Measurements from ENCODE around the gene PTPN9. TPM values are rescaled to one million over a fixed set of nuclear protein-coding genes. Genes with fewer than 3 reads are reported as not detected.

PTPN9 gene
- total and polyA plus RNA-seq, 2 donors (not counting 1 experiment from before 2014, with no cell fraction given): 11.8 to 15.5 TPM

DNA sequence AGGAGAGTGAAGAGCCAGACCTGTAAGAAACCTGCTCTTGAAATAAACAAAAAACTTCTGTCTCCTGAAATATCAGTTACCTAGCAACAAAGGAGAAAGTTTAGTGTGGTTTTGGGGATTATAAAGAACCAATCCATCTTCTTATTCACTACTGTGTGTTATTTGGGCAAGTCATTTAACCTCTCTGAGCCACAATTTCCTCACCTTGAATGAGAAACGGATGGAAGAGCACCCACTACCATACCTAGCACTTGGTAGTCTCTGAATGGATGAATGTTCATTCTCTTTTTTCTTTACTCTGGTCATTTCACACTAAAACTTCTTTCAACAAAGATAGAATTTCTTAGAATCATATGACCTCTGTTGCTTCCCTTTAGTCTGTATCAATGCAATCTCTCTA is 45.2 kb downstream of the PTPN9 start:
- no peak overlapping the region for H3K27ac Mint-ChIP-seq
- no peak for DNase-seq
- TF ChIP-seq EZH2 (IDR thresholded peaks at IDR 0.05; ENCODE audit: borderline replicate concordance, insufficient read depth, low read depth, low read length, poor library complexity, severe bottlenecking): no peak
- TF ChIP-seq CTCF (IDR thresholded peaks at IDR 0.05): no peak

GRCh38 chr15:75532413-75533250 is 46.5 kb downstream of the PTPN9 start:
- Histone ChIP-seq H3K27ac (ENCODE audit: low read length in 2 of 2) (no peak overlapping the region), H3K9me3 (ENCODE audit: control extremely low read depth in 1 of 3, control insufficient read depth in 2 of 3, insufficient read depth in 1 of 3, low read length in 2 of 3) (no peaks in the 10 kb centered on the region), H3K4me2 (replicated peaks; ENCODE audit: low read depth, low read length, poor library complexity, severe bottlenecking) (no peak overlapping the region), H3K27me3 (replicated peaks in 1 of 4; ENCODE audit: control extremely low read depth in 1 of 4, control insufficient read depth in 3 of 4, insufficient read depth in 4 of 4, low read length in 3 of 4) (no peaks in the 10 kb centered on the region), H4K20me1 (ENCODE audit: control insufficient read depth, insufficient read depth, low read length, poor library complexity, severe bottlenecking) (peaks cover 5% of the 10 kb centered on the region), H3K4me3 (ENCODE audit: control extremely low read depth in 1 of 5, extremely low read depth in 1 of 5, insufficient read depth in 1 of 5, low read depth in 2 of 5, low read length in 4 of 5) (no peak overlapping the region), H3K4me1 (ENCODE audit: control insufficient read depth in 2 of 2, insufficient read depth in 2 of 2, low read length in 2 of 2) (no peaks in the 10 kb centered on the region), H3K9ac (ENCODE audit: low read length) (no peak overlapping the region), H3K79me2 (ENCODE audit: control insufficient read depth, insufficient read depth, low read length) (peaks cover 10% of the 10 kb centered on the region), H2AFZ (ENCODE audit: insufficient read depth, low read depth, low read length, poor library complexity, severe bottlenecking) (no peak overlapping the region), H3K36me3 (replicated peaks in 1 of 2; ENCODE audit: control extremely low read depth in 1 of 2, control insufficient read depth in 1 of 2, extremely low read depth in 1 of 2, insufficient read depth in 2 of 2, low read length in 1 of 2) (peaks cover 0 to 3% of the 10 kb centered on the region in 2 experiments)
- no peak overlapping the region for H3K4me3 Mint-ChIP-seq
- no peaks in the 10 kb centered on the region for H3K9me3 Mint-ChIP-seq (ENCODE audit: insufficient read depth)
- TF ChIP-seq EZH2 (IDR thresholded peaks at IDR 0.05; ENCODE audit: borderline replicate concordance, insufficient read depth, low read depth, low read length, poor library complexity, severe bottlenecking) (no peak), CTCF (IDR thresholded peaks at IDR 0.05) (no peak)
- ChIA-PET CTCF (interaction anchor here (0.7 to 2.1 kb wide), 3 partner anchors 45 to 255 kb away, joined by 3 to 5 read pairs (median 3); no protein-coding TSS in a partner anchor), POLR2A (no interaction called here)
- intact Hi-C loops (cut with micrococcal nuclease): no loop called here
- ATAC-seq (ENCODE audit: low read depth) (no peak), DNase-seq (peak; percentile 15)
- no peak overlapping the region for H3K27ac Mint-ChIP-seq
- H3K4me1 Mint-ChIP-seq: peaks cover 8% of the 10 kb centered on the region
- no CpG with 5 or more reads among the region's 1 CpG for WGBS (ENCODE audit: insufficient coverage)
- no peaks in the 10 kb centered on the region for H3K27me3 Mint-ChIP-seq

More for the DNA sequence above, 45.2 kb downstream of the PTPN9 start:
- H3K79me2 ChIP-seq (ENCODE audit: control insufficient read depth, insufficient read depth, low read length): peaks cover 20% of the 10 kb centered on the region
- no peak overlapping the region for H3K4me3 ChIP-seq (ENCODE audit: control extremely low read depth in 1 of 5, extremely low read depth in 1 of 5, insufficient read depth in 1 of 5, low read depth in 2 of 5, low read length in 4 of 5)
- 80% methylated on average over 1 of the region's 1 CpG for WGBS (ENCODE audit: insufficient coverage)
- no peaks in the 10 kb centered on the region for H3K27me3 ChIP-seq (replicated peaks in 1 of 4; ENCODE audit: control extremely low read depth in 1 of 4, control insufficient read depth in 3 of 4, insufficient read depth in 4 of 4, low read length in 3 of 4)
- peaks cover 5% of the 10 kb centered on the region for H4K20me1 ChIP-seq (ENCODE audit: control insufficient read depth, insufficient read depth, low read length, poor library complexity, severe bottlenecking)
- H3K27ac ChIP-seq (ENCODE audit: low read length in 2 of 2): no peak overlapping the region
- ChIA-PET POLR2A (no interaction called here), CTCF (interaction anchor here (2.1 kb wide), 1 partner anchor 153 kb away, joined by 5 read pairs; no protein-coding TSS in a partner anchor)
- peaks cover 0 to 3% of the 10 kb centered on the region in 2 experiments for H3K36me3 ChIP-seq (replicated peaks in 1 of 2; ENCODE audit: control extremely low read depth in 1 of 2, control insufficient read depth in 1 of 2, extremely low read depth in 1 of 2, insufficient read depth in 2 of 2, low read length in 1 of 2)
- H2AFZ ChIP-seq (ENCODE audit: insufficient read depth, low read depth, low read length, poor library complexity, severe bottlenecking): no peak overlapping the region
- no peaks in the 10 kb centered on the region for H3K27me3 Mint-ChIP-seq
- no peak overlapping the region for H3K4me3 Mint-ChIP-seq
- peaks cover 8% of the 10 kb centered on the region for H3K4me1 Mint-ChIP-seq
- no peak overlapping the region for H3K9ac ChIP-seq (ENCODE audit: low read length)
- H3K4me2 ChIP-seq (replicated peaks; ENCODE audit: low read depth, low read length, poor library complexity, severe bottlenecking): no peak overlapping the region
- no peaks in the 10 kb centered on the region for H3K4me1 ChIP-seq (ENCODE audit: control insufficient read depth in 2 of 2, insufficient read depth in 2 of 2, low read length in 2 of 2)
- H3K9me3 ChIP-seq (ENCODE audit: control extremely low read depth in 1 of 3, control insufficient read depth in 2 of 3, insufficient read depth in 1 of 3, low read length in 2 of 3): no peaks in the 10 kb centered on the region
- intact Hi-C loops (cut with micrococcal nuclease): no loop called here
- ATAC-seq (ENCODE audit: low read depth): no peak
- no peaks in the 10 kb centered on the region for H3K9me3 Mint-ChIP-seq (ENCODE audit: insufficient read depth)

Data from B cell (primary cell).